ENCODE measurements around the gene VGLL2. TPM values are rescaled to one million over a fixed set of nuclear protein-coding genes. Genes with fewer than 3 reads are reported as not detected.

Gene VGLL2
- polyA plus RNA-seq, 1 experiment = not detected

- CTCF ChIA-PET = no interaction called here
- Histone ChIP-seq H3K27me3 (ENCODE audit: control insufficient read depth, insufficient read depth, low read length) (peaks cover 90% of the 10 kb centered on the region), H3K4me3 (ENCODE audit: low read depth, low read length) (no peak overlapping the region), H3K27ac (ENCODE audit: low read depth, low read length) (no peak overlapping the region), H3K9me3 (ENCODE audit: control insufficient read depth, insufficient read depth, low read length) (peaks cover 7% of the 10 kb centered on the region; the same call in 1 of the 2 replicates)
- no peak for TF ChIP-seq CTCF (IDR thresholded peaks at IDR 0.05; ENCODE audit: low read depth, low read length)
- no peak for DNase-seq (ENCODE audit: low read depth, low spot score)
- POLR2A ChIA-PET = no interaction called here
Observed at GRCh38 chr6:117267766-117268534, 2.6 kb downstream of the VGLL2 start.

GRCh38 chr6:117268924-117269323, 3.6 kb downstream of the VGLL2 start:
- DNase-seq (ENCODE audit: low read depth, low spot score) = no peak
- Histone ChIP-seq H3K4me3 (ENCODE audit: low read depth, low read length) (no peak overlapping the region), H3K9me3 (ENCODE audit: control insufficient read depth, insufficient read depth, low read length) (peaks cover 2% of the 10 kb centered on the region; the same call in 1 of the 2 replicates), H3K27ac (ENCODE audit: low read depth, low read length) (no peak overlapping the region), H3K27me3 (ENCODE audit: control insufficient read depth, insufficient read depth, low read length) (peaks cover 82% of the 10 kb centered on the region)
- TF ChIP-seq CTCF (IDR thresholded peaks at IDR 0.05; ENCODE audit: low read depth, low read length) = no peak
- ChIA-PET CTCF (no interaction called here), POLR2A (no interaction called here)

DNA sequence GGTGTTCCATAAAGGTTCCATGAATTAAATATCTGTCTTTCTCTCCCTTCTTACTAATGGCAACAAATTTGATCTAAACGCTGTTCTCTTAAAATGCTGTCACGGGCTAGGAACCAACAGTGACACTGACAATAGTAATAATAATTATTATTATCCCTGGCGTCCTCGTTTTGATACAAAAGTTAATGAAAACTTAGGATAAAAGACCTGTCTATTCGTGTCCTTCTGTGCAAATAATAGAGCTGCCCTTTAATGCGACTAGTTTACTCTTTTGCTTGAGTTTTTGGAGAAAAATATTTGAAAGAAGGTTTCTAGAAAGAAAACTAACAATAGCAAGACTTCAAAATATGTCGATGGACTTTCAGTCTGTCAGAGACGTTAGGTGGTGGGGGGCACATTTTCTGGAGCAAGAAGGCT, 4.3 kb downstream of the VGLL2 start:
- H3K27me3 ChIP-seq (ENCODE audit: control insufficient read depth, insufficient read depth, low read length) = peaks cover 77% of the 10 kb centered on the region
- no peak overlapping the region for H3K4me3 ChIP-seq (ENCODE audit: low read depth, low read length)
- ChIA-PET POLR2A (no interaction called here), CTCF (no interaction called here)
- H3K27ac ChIP-seq (ENCODE audit: low read depth, low read length) = no peak overlapping the region
- H3K9me3 ChIP-seq (ENCODE audit: control insufficient read depth, insufficient read depth, low read length) = peaks cover under 1% of the 10 kb centered on the region; the same call in 1 of the 2 replicates
- no peak for TF ChIP-seq CTCF (IDR thresholded peaks at IDR 0.05; ENCODE audit: low read depth, low read length)
- DNase-seq (ENCODE audit: low read depth, low spot score) = no peak

- ChIA-PET CTCF (no interaction called here), POLR2A (no interaction called here)
- H3K27me3 ChIP-seq (ENCODE audit: control insufficient read depth, insufficient read depth, low read length) = peaks cover 73% of the 10 kb centered on the region
- DNase-seq (ENCODE audit: low read depth, low spot score) = no peak
- TF ChIP-seq CTCF (IDR thresholded peaks at IDR 0.05; ENCODE audit: low read depth, low read length) = no peak
- no peak overlapping the region for H3K27ac ChIP-seq (ENCODE audit: low read depth, low read length)
- H3K4me3 ChIP-seq (ENCODE audit: low read depth, low read length) = no peak overlapping the region
- H3K9me3 ChIP-seq (ENCODE audit: control insufficient read depth, insufficient read depth, low read length) = no peaks in the 10 kb centered on the region
Observed at GRCh38 chr6:117270055-117270842, 4.9 kb downstream of the VGLL2 start.
